ENCODE results near the gene ZNRF3. TPM values are rescaled to one million over a fixed set of nuclear protein-coding genes. Genes with fewer than 3 reads are reported as not detected.
"Not testable (repeated sequence)": the region's sequence is repeated elsewhere in the genome, so short reads cannot be mapped to it uniquely, and the experiment has no call there.

ZNRF3 gene
- total RNA-seq, 2 donors from 2014 or later: 0.66 to 1.7 TPM

DNA sequence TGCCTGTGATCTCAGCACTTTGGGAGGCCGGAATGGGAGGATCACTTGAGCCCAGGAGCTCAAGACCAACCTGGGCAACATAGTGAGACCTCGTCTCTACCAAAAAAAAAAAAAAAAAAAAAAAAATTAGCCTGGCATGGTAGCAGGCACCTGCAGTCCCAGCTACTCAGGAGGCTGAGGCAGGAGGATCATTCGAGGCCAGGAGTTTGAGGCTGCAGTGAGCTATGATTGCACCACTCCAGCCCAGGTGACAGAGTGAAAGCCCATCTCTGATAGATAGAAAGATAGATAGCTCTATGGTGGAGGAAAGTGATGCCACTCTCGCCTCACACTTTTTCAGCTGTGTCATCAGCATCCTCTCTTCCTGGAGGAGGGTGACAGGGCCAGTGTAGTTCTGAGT lies 156.3 kb downstream of the ZNRF3 start:
- ATAC-seq; H3K27ac Mint-ChIP-seq; DNase-seq (ENCODE audit: low spot score in 2 of 2); H3K36me3 Mint-ChIP-seq; H3K9me3 Mint-ChIP-seq: not testable (repeated sequence)

DNA sequence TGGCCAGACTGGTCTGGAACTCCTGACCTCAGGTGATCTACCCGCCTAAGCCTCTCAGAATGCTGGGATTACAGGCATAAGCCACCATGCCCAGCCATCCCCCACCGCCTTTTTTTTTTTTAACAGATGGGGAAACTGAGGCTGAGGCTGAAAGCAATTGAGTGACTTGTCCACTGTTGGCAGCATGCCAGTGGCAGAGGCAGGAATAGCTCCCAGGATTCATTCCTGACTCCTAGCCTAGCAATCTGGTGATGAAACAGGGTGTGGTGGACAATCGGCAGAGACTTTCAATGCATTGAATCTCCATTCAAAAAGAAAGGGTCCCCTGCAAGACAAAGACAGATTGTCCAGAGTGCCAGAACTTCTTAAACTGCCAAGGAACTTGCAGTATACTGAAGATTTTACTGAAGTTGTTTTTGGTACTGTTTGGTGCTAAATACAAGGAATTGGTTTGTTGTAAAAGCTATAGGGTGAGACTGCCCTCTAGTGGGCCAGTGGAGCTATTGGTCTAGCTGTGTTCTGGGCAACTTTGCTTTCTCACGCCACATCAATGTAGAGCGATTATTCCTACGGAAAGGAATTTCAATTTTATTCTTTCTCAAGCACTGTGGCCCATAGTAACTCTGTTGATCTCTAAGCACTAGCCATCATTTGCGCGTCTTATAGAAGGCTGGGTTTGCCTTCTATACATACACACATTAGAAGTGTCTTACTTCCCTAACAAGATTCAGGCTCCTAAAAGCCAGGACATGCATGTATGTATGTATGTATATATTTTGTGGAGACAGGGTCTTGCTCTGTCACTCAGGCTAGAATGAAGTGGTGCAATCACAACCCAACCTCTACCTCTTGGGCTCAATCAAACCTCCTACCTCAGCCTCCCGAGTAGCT lies 157.3 kb downstream of the ZNRF3 start:
- Mint-ChIP-seq H3K27ac (no peak overlapping the region), H3K9me3 (no peaks in the 10 kb centered on the region), H3K36me3 (no peaks in the 10 kb centered on the region)
- DNase-seq (ENCODE audit: low spot score in 2 of 2) (peak in 1 of 2 donors; percentile 63), ATAC-seq (peak; percentile 56 to 61)

GRCh38 chr22:29041408-29041807 lies 158.0 kb downstream of the ZNRF3 start:
- no peak overlapping the region for H3K27ac Mint-ChIP-seq
- DNase-seq (ENCODE audit: low spot score in 2 of 2): no peak
- no peaks in the 10 kb centered on the region for H3K9me3 Mint-ChIP-seq
- H3K36me3 Mint-ChIP-seq: no peaks in the 10 kb centered on the region
- ATAC-seq: no peak

DNA sequence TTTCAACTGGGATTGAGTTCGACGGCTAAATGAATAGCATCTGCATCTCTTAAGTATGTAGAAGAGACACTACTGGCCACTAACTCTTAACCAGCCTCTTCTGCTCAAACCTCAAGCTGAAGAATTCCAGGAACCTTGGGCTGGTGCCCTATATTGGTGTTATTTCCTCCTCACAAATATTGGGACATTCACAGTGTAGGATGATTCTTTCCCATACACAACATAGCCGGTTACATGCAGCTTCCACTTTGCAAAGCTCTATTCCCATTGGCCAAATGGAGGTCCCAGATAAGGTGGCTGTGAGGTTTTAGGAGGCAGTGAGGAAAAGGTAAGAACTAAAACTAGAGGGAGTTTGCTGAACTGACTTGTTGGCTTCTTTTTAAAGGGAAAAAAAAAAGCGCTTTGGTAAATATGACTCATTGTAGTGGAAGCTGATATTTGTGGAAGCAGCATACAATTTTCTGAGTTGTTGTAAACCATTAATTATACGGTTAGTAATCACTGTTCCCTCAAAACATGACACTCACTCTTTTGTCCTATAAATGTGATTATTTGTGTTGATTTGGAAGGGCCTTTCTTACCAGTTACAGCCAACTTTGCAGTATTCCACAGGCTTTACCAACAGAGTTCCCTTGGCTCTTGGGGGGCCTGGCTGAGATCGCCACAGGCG lies 160.7 kb downstream of the ZNRF3 start:
- no peaks in the 10 kb centered on the region for H3K36me3 Mint-ChIP-seq
- H3K9me3 Mint-ChIP-seq: no peaks in the 10 kb centered on the region
- no peak overlapping the region for H3K27ac Mint-ChIP-seq
- DNase-seq (ENCODE audit: low spot score in 2 of 2): no peak
- no peak for ATAC-seq

DNA sequence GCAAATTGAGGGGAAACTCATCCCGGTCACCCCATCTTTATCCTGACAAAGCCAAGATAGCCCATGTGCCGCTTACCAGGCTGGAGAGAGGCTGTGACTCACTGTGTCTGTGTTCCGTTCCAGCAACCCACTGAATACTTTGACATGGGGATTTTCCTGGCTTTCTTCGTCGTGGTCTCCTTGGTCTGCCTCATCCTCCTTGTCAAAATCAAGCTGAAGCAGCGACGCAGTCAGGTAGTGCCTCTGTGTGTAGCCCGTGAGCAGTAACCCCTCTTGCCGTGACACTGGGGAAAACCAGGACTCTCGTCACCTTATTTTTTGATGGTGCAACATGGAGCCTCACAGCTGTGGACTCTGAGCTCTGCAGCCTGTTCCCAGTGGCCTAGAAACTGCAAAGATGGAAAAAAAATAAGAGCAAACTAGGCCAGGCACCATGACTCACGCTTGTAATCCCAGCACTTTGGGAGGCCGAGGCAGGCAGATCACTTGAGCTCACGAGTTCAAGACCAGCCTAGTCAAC lies 161.3 kb downstream of the ZNRF3 start:
- Mint-ChIP-seq H3K9me3 (no peaks in the 10 kb centered on the region), H3K27ac (no peak overlapping the region), H3K36me3 (no peaks in the 10 kb centered on the region)
- ATAC-seq: no peak
- no peak for DNase-seq (ENCODE audit: low spot score in 2 of 2)

GRCh38 chr22:29048822-29049654 lies 165.7 kb downstream of the ZNRF3 start:
- DNase-seq (ENCODE audit: low spot score in 2 of 2): no peak
- ATAC-seq: no peak
- H3K36me3 Mint-ChIP-seq: no peaks in the 10 kb centered on the region
- no peaks in the 10 kb centered on the region for H3K9me3 Mint-ChIP-seq
- peak overlapping the region in 1 of 2 donors; percentile 44 for H3K27ac Mint-ChIP-seq

GRCh38 chr22:29049655-29050263 lies 166.4 kb downstream of the ZNRF3 start:
- no peak for DNase-seq (ENCODE audit: low spot score in 2 of 2)
- Mint-ChIP-seq H3K36me3 (no peaks in the 10 kb centered on the region), H3K9me3 (no peaks in the 10 kb centered on the region), H3K27ac (no peak overlapping the region)
- ATAC-seq: no peak

DNA sequence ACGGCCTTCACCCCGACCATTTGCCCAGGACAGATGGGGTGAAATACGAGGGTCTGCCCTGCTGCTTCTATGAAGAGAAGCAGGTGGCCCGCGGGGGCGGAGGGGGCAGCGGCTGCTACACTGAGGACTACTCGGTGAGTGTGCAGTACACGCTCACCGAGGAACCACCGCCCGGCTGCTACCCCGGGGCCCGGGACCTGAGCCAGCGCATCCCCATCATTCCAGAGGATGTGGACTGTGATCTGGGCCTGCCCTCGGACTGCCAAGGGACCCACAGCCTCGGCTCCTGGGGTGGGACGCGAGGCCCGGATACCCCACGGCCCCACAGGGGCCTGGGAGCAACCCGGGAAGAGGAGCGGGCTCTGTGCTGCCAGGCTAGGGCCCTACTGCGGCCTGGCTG lies 167.1 kb downstream of the ZNRF3 start:
- H3K36me3 Mint-ChIP-seq: no peaks in the 10 kb centered on the region
- DNase-seq (ENCODE audit: low spot score in 2 of 2) (no peak), ATAC-seq (no peak)
- no peak overlapping the region for H3K27ac Mint-ChIP-seq
- H3K9me3 Mint-ChIP-seq: no peaks in the 10 kb centered on the region

GRCh38 chr22:29053048-29053702 lies 169.8 kb downstream of the ZNRF3 start:
- no peak overlapping the region for H3K27ac Mint-ChIP-seq
- H3K9me3 Mint-ChIP-seq: no peaks in the 10 kb centered on the region
- H3K36me3 Mint-ChIP-seq: no peaks in the 10 kb centered on the region
- no peak for DNase-seq (ENCODE audit: low spot score in 2 of 2)
- no peak for ATAC-seq

GRCh38 chr22:29054251-29054767 lies 170.9 kb downstream of the ZNRF3 start:
- DNase-seq (ENCODE audit: low spot score in 2 of 2) (no peak), ATAC-seq (no peak)
- H3K9me3 Mint-ChIP-seq: no peaks in the 10 kb centered on the region
- H3K27ac Mint-ChIP-seq: no peak overlapping the region
- H3K36me3 Mint-ChIP-seq: no peaks in the 10 kb centered on the region

DNA sequence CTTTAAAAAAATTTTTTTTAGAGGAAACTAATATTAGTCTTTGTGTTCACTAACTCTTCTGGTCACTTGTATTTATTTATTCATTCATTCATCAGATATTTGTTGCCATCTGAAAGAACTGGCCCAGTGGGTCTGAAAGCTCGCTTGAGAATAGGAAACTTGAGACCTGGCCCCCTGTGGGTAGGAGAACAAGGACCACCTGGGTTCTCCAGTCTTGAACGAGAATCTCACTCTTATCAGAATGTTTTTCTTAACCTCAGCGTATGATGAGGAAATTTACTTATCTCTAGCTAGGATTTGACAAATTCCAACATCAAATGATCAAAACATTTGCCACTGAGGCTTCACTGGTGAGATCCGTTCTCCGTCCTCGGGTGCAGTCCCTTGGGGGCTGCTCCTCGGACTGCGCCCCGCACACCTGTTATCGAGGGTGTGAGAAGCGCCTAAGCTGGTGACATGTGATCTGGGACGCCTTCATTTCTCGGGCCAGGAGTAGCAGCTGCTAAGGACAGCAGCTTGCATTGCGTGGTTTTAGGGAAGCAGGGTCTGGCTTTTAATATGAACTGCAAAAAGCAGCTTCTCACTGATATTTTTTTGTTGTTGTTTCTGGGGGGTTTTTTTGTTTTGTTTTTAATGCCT lies 171.9 kb downstream of the ZNRF3 start:
- no peaks in the 10 kb centered on the region for H3K9me3 Mint-ChIP-seq
- no peaks in the 10 kb centered on the region for H3K36me3 Mint-ChIP-seq
- DNase-seq (ENCODE audit: low spot score in 2 of 2): no peak
- ATAC-seq: no peak
- no peak overlapping the region for H3K27ac Mint-ChIP-seq

GRCh38 chr22:29056472-29056871 lies 173.1 kb downstream of the ZNRF3 start:
- no peak for DNase-seq (ENCODE audit: low spot score in 2 of 2)
- no peak overlapping the region for H3K27ac Mint-ChIP-seq
- no peak for ATAC-seq
- no peaks in the 10 kb centered on the region for H3K9me3 Mint-ChIP-seq
- no peaks in the 10 kb centered on the region for H3K36me3 Mint-ChIP-seq

DNA sequence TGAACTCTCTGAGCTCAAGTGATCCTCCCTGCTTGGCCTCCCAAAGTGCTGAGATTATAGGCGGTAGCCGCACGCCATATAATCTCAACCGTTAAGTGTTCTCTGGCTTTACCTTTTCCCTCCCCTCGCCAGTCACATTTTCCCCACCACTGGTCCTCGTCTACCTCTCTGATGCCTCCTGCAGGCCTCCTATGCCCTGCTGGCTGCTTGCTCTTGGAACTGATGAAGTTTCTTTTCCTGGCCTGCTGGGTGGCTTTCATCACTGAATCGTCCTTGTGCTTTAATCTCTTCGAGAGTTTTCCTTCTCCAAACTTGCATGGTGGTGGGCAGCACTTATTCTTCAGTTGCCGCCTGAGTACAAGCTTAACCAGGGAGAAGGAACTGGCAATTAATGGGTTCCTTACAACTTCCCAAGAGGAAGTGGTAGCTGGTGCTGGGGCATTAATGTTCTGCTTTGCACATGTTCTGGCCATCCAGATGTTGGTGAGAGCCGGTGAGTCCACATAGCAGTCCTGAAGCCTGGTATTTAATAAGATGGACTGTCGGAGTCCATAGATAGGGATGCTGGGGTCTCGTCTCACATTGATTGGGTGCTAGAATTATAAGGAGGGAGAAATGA lies 177.0 kb downstream of the ZNRF3 start:
- Mint-ChIP-seq H3K36me3 (no peaks in the 10 kb centered on the region), H3K27ac (peak overlapping the region in 1 of 2 donors; percentile 3), H3K9me3 (no peaks in the 10 kb centered on the region)
- DNase-seq (ENCODE audit: low spot score in 2 of 2) (no peak), ATAC-seq (no peak)

- ATAC-seq: no peak
- Mint-ChIP-seq H3K36me3 (no peaks in the 10 kb centered on the region), H3K9me3 (no peaks in the 10 kb centered on the region), H3K27ac (no peak overlapping the region)
- DNase-seq (ENCODE audit: low spot score in 2 of 2): no peak
Measured at GRCh38 chr22:29060931-29061330, 177.6 kb downstream of the ZNRF3 start.

- no peak for DNase-seq (ENCODE audit: low spot score in 2 of 2)
- H3K36me3 Mint-ChIP-seq: no peaks in the 10 kb centered on the region
- no peak for ATAC-seq
- no peaks in the 10 kb centered on the region for H3K9me3 Mint-ChIP-seq
- no peak within 1 kb of the TSS for H3K27ac Mint-ChIP-seq
Measured at GRCh38 chr22:29061773-29062172, 178.4 kb downstream of the ZNRF3 start, which contains the start of gene C22orf31. Gene C22orf31 (minus strand): TSS chr22:29061831. CDS start chr22:29061792, 39 bp downstream.

All from activated naive CD4-positive, alpha-beta T cell treated with anti-CD3 and anti-CD28 coated beads, Interleukin-2, amount 50 U/mL, for 72 hours (primary cell).